AG08395 (cell line): Measurements from ENCODE around the gene ADD1.

ENCODE experiments used
- DNase-seq: peaks from one replicate; pipeline ENCODE4 v3.0.0; 2012; ENCODE audit warnings: mixed read lengths, low spot score

The ADD1 gene

DNA sequence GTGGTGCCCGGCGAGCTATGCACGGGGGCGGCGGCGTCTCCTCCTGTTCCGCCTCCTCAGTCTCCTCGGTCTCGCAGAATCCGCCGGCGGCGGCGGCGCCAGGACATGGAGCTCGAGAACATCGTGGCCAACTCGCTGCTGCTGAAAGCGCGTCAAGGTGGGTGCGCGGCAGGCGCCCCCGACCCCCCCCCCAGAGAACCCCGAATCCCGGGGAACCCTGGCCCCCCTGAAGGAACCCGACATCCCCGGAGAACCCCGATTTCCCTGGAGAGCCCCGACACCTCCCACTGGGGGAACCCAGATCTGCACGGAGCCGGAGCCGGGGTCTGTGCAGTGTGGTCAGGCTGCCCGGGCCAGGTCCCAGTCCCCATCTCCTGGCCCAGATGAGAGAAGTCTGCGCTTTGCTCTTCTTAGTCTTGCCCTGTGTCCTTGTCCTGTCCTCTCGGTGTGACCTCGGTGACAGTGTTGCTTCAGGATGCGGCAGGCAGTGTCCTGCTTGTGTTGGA lies 120.4 kb downstream of the ADD1 start:
- DNase-seq: peak; percentile 67

DNA sequence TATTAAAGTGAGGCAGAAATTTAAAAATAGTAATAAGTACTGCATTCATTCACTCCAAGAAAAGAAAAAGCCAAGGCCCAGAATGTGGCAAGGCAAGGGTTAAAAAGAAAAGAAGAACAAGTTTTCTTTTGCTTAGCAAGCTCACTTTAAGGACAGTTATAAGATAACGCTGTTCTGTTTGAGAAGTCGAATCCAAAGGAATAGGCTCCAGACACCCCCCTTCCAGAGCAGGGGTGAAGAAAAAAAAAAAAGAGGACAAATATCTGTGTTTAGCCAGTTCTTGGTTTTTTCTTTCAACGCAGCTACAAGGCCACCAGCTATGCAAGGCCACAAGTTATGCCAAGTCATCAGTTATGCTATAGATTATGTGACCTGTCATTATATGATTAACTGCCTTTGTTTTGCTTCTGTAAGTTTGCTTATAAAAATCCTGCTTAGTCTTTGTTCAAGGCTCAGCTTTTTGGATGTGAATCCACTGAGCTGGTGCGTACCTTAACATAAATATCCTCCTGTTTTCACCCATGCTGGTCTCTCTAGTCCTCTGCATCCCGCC lies 121.1 kb downstream of the ADD1 start:
- DNase-seq: no peak

DNA sequence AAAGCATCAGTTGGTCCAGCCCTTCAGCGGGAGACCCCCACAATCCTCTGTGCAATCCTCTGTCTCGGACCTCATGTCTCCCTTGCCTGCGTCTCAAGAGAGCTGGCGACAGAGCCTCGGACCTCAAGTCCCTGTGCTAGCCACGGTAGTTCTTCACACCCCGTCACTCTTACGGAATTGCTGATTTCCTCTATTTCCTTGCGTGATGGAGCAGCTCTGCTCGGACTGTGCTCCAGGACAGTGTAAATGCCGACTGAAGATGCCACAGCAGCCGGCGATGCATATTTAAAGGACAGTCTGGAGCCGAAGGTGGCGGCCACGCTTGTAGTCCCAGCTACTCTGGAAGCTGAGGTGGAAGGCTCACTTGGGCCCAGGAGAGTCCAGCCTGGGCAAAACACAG lies 121.6 kb downstream of the ADD1 start:
- DNase-seq: no peak

DNA sequence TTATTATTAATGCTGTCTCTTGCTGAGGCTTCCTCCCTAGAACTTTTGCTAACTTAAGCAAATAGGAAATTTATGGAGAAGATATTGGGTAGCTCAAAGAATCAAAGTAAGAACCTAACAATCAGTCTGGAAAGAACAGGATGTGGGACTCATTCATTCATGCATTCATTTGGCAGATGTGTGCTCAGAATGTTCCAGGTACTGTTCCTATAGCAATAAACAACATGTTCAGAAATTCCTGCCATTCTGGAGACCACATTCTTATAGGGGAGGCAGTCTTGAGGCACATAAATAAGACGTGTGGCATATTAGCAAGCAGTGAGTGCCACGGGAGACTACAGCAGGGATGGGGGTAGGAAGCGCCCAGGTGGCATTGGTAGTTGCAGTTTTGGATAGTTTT lies 124.7 kb downstream of the ADD1 start:
- no peak for DNase-seq

DNA sequence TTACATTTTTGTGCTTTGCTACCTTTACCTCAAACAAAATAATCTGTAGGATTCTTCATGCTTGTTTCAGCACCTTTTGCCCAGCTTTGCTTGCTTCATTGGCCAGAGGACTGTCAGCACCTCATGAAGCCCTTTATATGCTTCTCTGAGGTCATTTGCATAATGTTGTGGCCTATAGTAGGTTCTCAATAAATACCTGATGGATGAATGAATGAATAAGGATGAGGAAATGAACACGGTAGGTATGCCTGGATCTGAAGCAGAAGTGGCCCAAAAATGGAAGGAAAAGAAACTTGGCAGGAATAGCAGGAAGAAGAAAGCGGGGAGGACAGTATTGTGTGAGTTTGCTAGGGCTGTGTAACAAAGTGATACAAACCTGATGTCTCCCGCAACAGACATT lies 127.6 kb downstream of the ADD1 start:
- no peak for DNase-seq

DNA sequence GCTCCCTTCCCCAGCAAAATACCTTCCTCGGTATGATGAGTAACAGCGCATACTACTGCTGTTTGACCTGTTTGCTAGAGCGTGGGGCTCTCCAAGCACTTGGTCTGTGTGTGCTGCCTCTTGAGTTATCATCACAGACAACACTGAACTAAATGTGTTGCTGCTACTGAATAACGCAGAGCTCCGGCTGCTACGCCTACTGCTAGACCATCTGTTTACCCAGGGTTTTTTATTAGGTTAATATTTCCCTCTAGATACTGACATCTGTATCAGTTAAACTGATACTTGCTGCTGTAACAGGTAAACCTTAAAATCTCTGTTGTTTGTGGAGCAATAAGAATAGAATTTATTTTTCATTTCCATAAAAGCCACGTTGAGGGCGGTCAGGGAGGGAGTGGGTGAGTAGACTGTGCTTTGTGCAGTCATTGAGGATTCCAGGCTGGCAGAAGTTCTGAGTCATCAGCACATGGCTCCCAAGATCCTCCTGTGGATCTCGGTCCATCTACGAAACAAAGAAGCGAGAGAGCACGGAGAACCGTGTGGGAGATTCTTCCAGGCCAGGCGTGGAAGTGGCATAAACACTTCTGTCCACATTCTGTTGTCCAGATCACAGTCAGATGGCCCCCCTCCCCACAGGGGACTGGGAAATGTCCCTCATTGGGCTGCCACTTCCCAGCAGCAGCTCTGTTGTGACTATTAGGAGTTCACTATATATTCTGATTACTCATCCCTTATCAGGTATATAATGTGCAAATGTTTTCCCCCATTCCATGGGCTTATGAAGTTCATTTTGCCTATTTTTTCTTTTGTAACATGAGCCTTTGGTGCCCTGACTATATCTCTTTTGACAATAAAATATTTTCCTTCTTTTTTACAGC lies 133.8 kb downstream of the ADD1 start:
- DNase-seq: peak; percentile 81
